Stimulated activated naive B cell treated with anti-CD40 and anti-IgM and Interleukin-4, amounts not matched to agents 10 μg/mL and 1 μg/mL and 100 μg/mL, for 72 hours (primary cell): Measurements from ENCODE around the gene GJA1.
A peak's percentile ranks its signal among the peaks of the same experiment; 100 is the strongest.
"Not testable (repeated sequence)": the region's sequence is repeated elsewhere in the genome, so short reads cannot be mapped to it uniquely, and the experiment has no call there.

Experiments used
- ATAC-seq, 2 donors: fragments of 150-1000 bp; cut with Tn5 transposase; replicated peaks; 2 replicates each; pipeline ENCODE4 v1.10.0; 2021; ENCODE audit warnings: moderate library complexity in 1 of 2
- DNase-seq: peaks from one replicate; pipeline ENCODE4 v3.0.0; 2021
- H3K27ac Mint-ChIP-seq: one replicate; pipeline ENCODE4 v1.8.0; 2022; ENCODE audit warnings: mild to moderate bottlenecking, mixed read lengths
- H3K27me3 Mint-ChIP-seq, 2 donors: one replicate each; pipeline ENCODE4 v1.8.0; 2022; ENCODE audit warnings: mixed read lengths in 2 of 2
- H3K36me3 Mint-ChIP-seq, 2 donors: one replicate each; pipeline ENCODE4 v1.8.0; 2022; ENCODE audit warnings: mixed read lengths in 2 of 2, mild to moderate bottlenecking in 1 of 2
- H3K4me1 Mint-ChIP-seq, 2 donors: one replicate each; pipeline ENCODE4 v1.8.0; 2022; ENCODE audit warnings: mixed read lengths in 2 of 2, mild to moderate bottlenecking in 1 of 2
- H3K4me3 Mint-ChIP-seq, 2 donors: one replicate each; pipeline ENCODE4 v1.8.0; 2022; ENCODE audit warnings: mild to moderate bottlenecking in 2 of 2, mixed read lengths in 2 of 2, moderate library complexity in 1 of 2
- H3K9me3 Mint-ChIP-seq, 2 donors: one replicate each; pipeline ENCODE4 v1.8.0; 2022; ENCODE audit warnings: mixed read lengths in 2 of 2, mild to moderate bottlenecking in 1 of 2

GJA1 gene

GRCh38 chr6:121428872-121429756 is 6.3 kb upstream of the GJA1 start:
- Mint-ChIP-seq H3K27ac (no peak overlapping the region), H3K27me3 (peaks cover 4 to 5% of the 10 kb centered on the region in 2 donors), H3K36me3 (no peaks in the 10 kb centered on the region), H3K4me1 (no peaks in the 10 kb centered on the region), H3K4me3 (no peak overlapping the region), H3K9me3 (no peaks in the 10 kb centered on the region)
- DNase-seq (no peak), ATAC-seq (no peak)

GRCh38 chr6:121430514-121431460 is 4.7 kb upstream of the GJA1 start:
- H3K27me3 Mint-ChIP-seq: peaks cover 14 to 20% of the 10 kb centered on the region in 2 donors
- no peak overlapping the region for H3K27ac Mint-ChIP-seq
- no peaks in the 10 kb centered on the region for H3K4me1 Mint-ChIP-seq
- ATAC-seq (no peak), DNase-seq (no peak)
- H3K36me3 Mint-ChIP-seq: no peaks in the 10 kb centered on the region
- no peaks in the 10 kb centered on the region for H3K9me3 Mint-ChIP-seq
- no peak overlapping the region for H3K4me3 Mint-ChIP-seq

GRCh38 chr6:121431776-121432175 is 3.7 kb upstream of the GJA1 start:
- H3K9me3 Mint-ChIP-seq, DNase-seq, H3K4me3 Mint-ChIP-seq, ATAC-seq, H3K36me3 Mint-ChIP-seq, H3K4me1 Mint-ChIP-seq, H3K27ac Mint-ChIP-seq: not testable (repeated sequence)
- peaks cover 14 to 26% of the 10 kb centered on the region in 2 donors for H3K27me3 Mint-ChIP-seq

GRCh38 chr6:121434037-121434770 is 1.2 kb upstream of the GJA1 start:
- ATAC-seq: no peak

GRCh38 chr6:121436274-121436857 is 920 bp downstream of the GJA1 start:
- DNase-seq: no peak
- no peaks in the 10 kb centered on the region for H3K36me3 Mint-ChIP-seq
- H3K27me3 Mint-ChIP-seq: peaks cover 35 to 50% of the 10 kb centered on the region in 2 donors
- ATAC-seq: no peak
- H3K4me1 Mint-ChIP-seq: peaks cover 6 to 21% of the 10 kb centered on the region in 2 donors
- no peak overlapping the region for H3K27ac Mint-ChIP-seq
- no peaks in the 10 kb centered on the region for H3K9me3 Mint-ChIP-seq
- H3K4me3 Mint-ChIP-seq: peak overlapping the region; percentile 41 to 85

More at GRCh38 chr6:121434037-121434770, 1.2 kb upstream of the GJA1 start:
- H3K4me1 Mint-ChIP-seq: peaks cover 6 to 21% of the 10 kb centered on the region in 2 donors
- peaks cover 31 to 43% of the 10 kb centered on the region in 2 donors for H3K27me3 Mint-ChIP-seq
- no peaks in the 10 kb centered on the region for H3K9me3 Mint-ChIP-seq
- H3K36me3 Mint-ChIP-seq: no peaks in the 10 kb centered on the region
- no peak for DNase-seq
- no peak overlapping the region for H3K27ac Mint-ChIP-seq
- H3K4me3 Mint-ChIP-seq: no peak overlapping the region

- Mint-ChIP-seq H3K27ac (no peak overlapping the region), H3K4me3 (peak overlapping the region; percentile 64 to 85), H3K36me3 (no peaks in the 10 kb centered on the region), H3K4me1 (peaks cover 6 to 21% of the 10 kb centered on the region in 2 donors), H3K9me3 (no peaks in the 10 kb centered on the region), H3K27me3 (peaks cover 37 to 49% of the 10 kb centered on the region in 2 donors)
- no peak for DNase-seq
- peak in 1 of 2 donors; percentile 22 for ATAC-seq
Measured at GRCh38 chr6:121436960-121437850, 1.8 kb downstream of the GJA1 start.

- ATAC-seq (no peak), DNase-seq (no peak)
- Mint-ChIP-seq H3K27me3 (peaks cover 34 to 49% of the 10 kb centered on the region in 2 donors), H3K4me3 (peak overlapping the region; percentile 64 to 85), H3K4me1 (peaks cover 6 to 21% of the 10 kb centered on the region in 2 donors), H3K9me3 (no peaks in the 10 kb centered on the region), H3K27ac (no peak overlapping the region), H3K36me3 (no peaks in the 10 kb centered on the region)
Measured at GRCh38 chr6:121437851-121438651, 2.6 kb downstream of the GJA1 start.

GRCh38 chr6:121438869-121439268 is 3.4 kb downstream of the GJA1 start:
- H3K36me3 Mint-ChIP-seq: no peaks in the 10 kb centered on the region
- no peaks in the 10 kb centered on the region for H3K9me3 Mint-ChIP-seq
- H3K27ac Mint-ChIP-seq: no peak overlapping the region
- peaks cover 34 to 49% of the 10 kb centered on the region in 2 donors for H3K27me3 Mint-ChIP-seq
- no peak for ATAC-seq
- peaks cover 6 to 21% of the 10 kb centered on the region in 2 donors for H3K4me1 Mint-ChIP-seq
- no peak overlapping the region for H3K4me3 Mint-ChIP-seq
- no peak for DNase-seq

- no peak for DNase-seq
- Mint-ChIP-seq H3K4me3 (no peak overlapping the region), H3K36me3 (no peaks in the 10 kb centered on the region), H3K4me1 (peaks cover 9 to 21% of the 10 kb centered on the region in 2 donors), H3K27ac (no peak overlapping the region), H3K27me3 (peaks cover 37 to 46% of the 10 kb centered on the region in 2 donors), H3K9me3 (no peaks in the 10 kb centered on the region)
- no peak for ATAC-seq
Measured at GRCh38 chr6:121439475-121439874, 4.0 kb downstream of the GJA1 start.

- Mint-ChIP-seq H3K4me1 (peaks cover 9 to 21% of the 10 kb centered on the region in 2 donors), H3K27ac (no peak overlapping the region), H3K4me3 (no peak overlapping the region), H3K9me3 (no peaks in the 10 kb centered on the region), H3K36me3 (no peaks in the 10 kb centered on the region), H3K27me3 (peaks cover 35 to 41% of the 10 kb centered on the region in 2 donors)
- no peak for DNase-seq
- no peak for ATAC-seq
Measured at GRCh38 chr6:121439926-121440325, 4.5 kb downstream of the GJA1 start.

GRCh38 chr6:121441477-121441876 is 6.0 kb downstream of the GJA1 start:
- Mint-ChIP-seq H3K27ac (no peak overlapping the region), H3K36me3 (no peaks in the 10 kb centered on the region), H3K4me3 (no peak overlapping the region), H3K27me3 (peaks cover 29 to 30% of the 10 kb centered on the region in 2 donors), H3K4me1 (peaks cover 9 to 19% of the 10 kb centered on the region in 2 donors), H3K9me3 (no peaks in the 10 kb centered on the region)
- DNase-seq (no peak), ATAC-seq (no peak)

GRCh38 chr6:121442576-121442975 is 7.1 kb downstream of the GJA1 start:
- no peak for DNase-seq
- H3K27ac Mint-ChIP-seq: no peak overlapping the region

More at GRCh38 chr6:121442576-121442975, 7.1 kb downstream of the GJA1 start:
- no peak for ATAC-seq
- Mint-ChIP-seq H3K4me1 (peaks cover 6 to 8% of the 10 kb centered on the region in 2 donors), H3K9me3 (no peaks in the 10 kb centered on the region), H3K4me3 (no peak overlapping the region), H3K27me3 (peaks cover 19 to 26% of the 10 kb centered on the region in 2 donors), H3K36me3 (no peaks in the 10 kb centered on the region)
